Suprapubic skin (tissue), 4 donors: ENCODE results near the gene CABLES1. TPM values are rescaled to one million over a fixed set of nuclear protein-coding genes. Genes with fewer than 3 reads are reported as not detected.

Experiments
- DNase-seq, 2 donors: peaks; one replicate each; pipeline ENCODE4 v3.0.0-alpha.2; 2019; ENCODE audit warnings: low spot score in 2 of 2
- H3K27ac ChIP-seq: fragments of 200-600 bp; sonication (generic); one replicate; pipeline ENCODE4 v1.5.1; 2019
- H3K27me3 ChIP-seq: fragments of 200-600 bp; sonication (generic); one replicate; pipeline ENCODE4 v1.5.1; 2019
- H3K36me3 ChIP-seq: fragments of 200-600 bp; sonication (generic); one replicate; pipeline ENCODE4 v1.5.1; 2019
- H3K4me1 ChIP-seq: fragments of 200-600 bp; sonication (generic); one replicate; pipeline ENCODE4 v1.5.1; 2019
- H3K4me3 ChIP-seq: fragments of 200-600 bp; sonication (generic); one replicate; pipeline ENCODE4 v1.5.1; 2019; ENCODE audit warnings: mild to moderate bottlenecking
- H3K9me3 ChIP-seq: fragments of 200-600 bp; sonication (generic); one replicate; pipeline ENCODE4 v1.5.1; 2019
- CTCF ChIP-seq, 2 donors: fragments of 200-600 bp in 1 of 2; fragments of 450-650 bp in 1 of 2; sonication (generic) in 1 of 2; IDR thresholded peaks; one replicate each; pipeline ENCODE4 v1.5.1; 2016 to 2019; ENCODE audit warnings: antibody characterized with exemption in 2 of 2, mild to moderate bottlenecking in 1 of 2, moderate library complexity in 1 of 2
- EP300 ChIP-seq: sonication (generic); formaldehyde crosslinking; IDR thresholded peaks from one replicate; pipeline ENCODE4 v1.6.1; 2017; ENCODE audit warnings: antibody characterized with exemption
- POLR2A ChIP-seq, 2 donors: fragments of 450-650 bp; IDR thresholded peaks; one replicate each; pipeline ENCODE4 v1.6.1; 2017; ENCODE audit warnings: antibody characterized with exemption in 2 of 2, mild to moderate bottlenecking in 2 of 2, moderate library complexity in 2 of 2
- POLR2AphosphoS5 ChIP-seq, 3 donors: sonication (generic); formaldehyde crosslinking; IDR thresholded peaks; one replicate each; pipeline ENCODE4 v1.6.1; 2017; ENCODE audit warnings: antibody characterized with exemption in 3 of 3
- WGBS: methylation state at CpG from one replicate; pipeline ENCODE4 v1.1.5; 2018; 5-methylcytosine and 5-hydroxymethylcytosine counted together
- total RNA-seq, 4 donors: library from RNA; depleted of rRNA; stranded (reverse); fragments of >200 nt; gene quantifications; one replicate each; pipeline ENCODE4 v1.1.0, GENCODE V29; 2016

The CABLES1 gene
- total RNA-seq, 4 donors from 2014 or later, result 24.9 to 42.2 (median 38.0) TPM

GRCh38 chr18:23260926-23261590 lies 125.8 kb downstream of the CABLES1 start:
- peaks cover 39% of the 10 kb centered on the region for H3K4me1 ChIP-seq
- no peaks in the 10 kb centered on the region for H3K27me3 ChIP-seq
- peaks cover 12% of the 10 kb centered on the region for H3K36me3 ChIP-seq

GRCh38 chr18:23263551-23264235 lies 128.4 kb downstream of the CABLES1 start:
- Histone ChIP-seq H3K4me3 (no peak overlapping the region), H3K27me3 (no peaks in the 10 kb centered on the region), H3K27ac (no peak overlapping the region), H3K9me3 (no peaks in the 10 kb centered on the region), H3K36me3 (no peaks in the 10 kb centered on the region), H3K4me1 (peaks cover 27% of the 10 kb centered on the region)
- WGBS, result 92% methylated on average over 9 of the region's 9 CpGs
- TF ChIP-seq POLR2A (IDR thresholded peaks at IDR 0.05) (no peak), EP300 (no peak), CTCF (IDR thresholded peaks at IDR 0.05) (no peak), POLR2AphosphoS5 (IDR thresholded peaks at IDR 0.05) (no peak)
- DNase-seq, result no peak

More at GRCh38 chr18:23260926-23261590, 125.8 kb downstream of the CABLES1 start:
- TF ChIP-seq CTCF (IDR thresholded peaks at IDR 0.05) (no peak), POLR2AphosphoS5 (IDR thresholded peaks at IDR 0.05) (no peak), EP300 (no peak), POLR2A (IDR thresholded peaks at IDR 0.05) (no peak)
- Histone ChIP-seq H3K4me3 (no peak overlapping the region), H3K27ac (peak overlapping the region; percentile 76), H3K9me3 (no peaks in the 10 kb centered on the region)
- DNase-seq, result no peak
- WGBS, result 51% methylated on average over 7 of the region's 7 CpGs

- H3K9me3 ChIP-seq, result no peaks in the 10 kb centered on the region
- no peak overlapping the region for H3K4me3 ChIP-seq
- no peaks in the 10 kb centered on the region for H3K36me3 ChIP-seq
- no peak for TF ChIP-seq POLR2AphosphoS5 (IDR thresholded peaks at IDR 0.05)
- no peak for TF ChIP-seq CTCF (IDR thresholded peaks at IDR 0.05)
- TF ChIP-seq EP300, result no peak
- TF ChIP-seq POLR2A (IDR thresholded peaks at IDR 0.05), result no peak
- no peak for DNase-seq
- no peaks in the 10 kb centered on the region for H3K27me3 ChIP-seq
- H3K27ac ChIP-seq, result no peak overlapping the region
- peaks cover 5% of the 10 kb centered on the region for H3K4me1 ChIP-seq
- 63% methylated on average over 7 of the region's 7 CpGs for WGBS
Observed at GRCh38 chr18:23265682-23266399, 130.6 kb downstream of the CABLES1 start.

GRCh38 chr18:23266717-23267446 lies 131.6 kb downstream of the CABLES1 start:
- Histone ChIP-seq H3K27ac (no peak overlapping the region), H3K36me3 (no peaks in the 10 kb centered on the region), H3K27me3 (no peaks in the 10 kb centered on the region), H3K4me1 (no peaks in the 10 kb centered on the region), H3K9me3 (no peaks in the 10 kb centered on the region), H3K4me3 (no peak overlapping the region)
- DNase-seq, result no peak
- no peak for TF ChIP-seq CTCF (IDR thresholded peaks at IDR 0.05)
- no peak for TF ChIP-seq EP300
- no peak for TF ChIP-seq POLR2A (IDR thresholded peaks at IDR 0.05)
- no peak for TF ChIP-seq POLR2AphosphoS5 (IDR thresholded peaks at IDR 0.05)
- WGBS, result 94% methylated on average over 13 of the region's 20 CpGs
